SU-DHL-6 (cell line): Measurements from ENCODE around the gene ABCD3.

Source experiments
- H2AFZ ChIP-seq: fragments of 200-600 bp; sonication (generic); 2 replicates; pipeline ENCODE4 v1.6.1; 2014; ENCODE audit warnings: low read depth, mild to moderate bottlenecking, moderate library complexity, mixed read lengths, antibody characterized with exemption, low read length; ENCODE audit not compliant: severe bottlenecking
- H3F3A ChIP-seq: fragments of 200-600 bp; shearing (Covaris generic); 2 replicates; pipeline ENCODE4 v1.6.0; 2016; ENCODE audit warnings: antibody characterized with exemption, mild to moderate bottlenecking; ENCODE audit not compliant: insufficient read depth
- H3K27ac ChIP-seq: fragments of 200-600 bp; sonication (generic); 2 replicates; pipeline ENCODE4 v1.5.1; 2016; ENCODE audit warnings: low read depth, mild to moderate bottlenecking, low read length, moderate library complexity, mixed read lengths
- H3K27me3 ChIP-seq: fragments of 200-600 bp; sonication (generic), shearing (Covaris generic); 2 replicates; pipeline ENCODE4 v1.6.0; 2014; ENCODE audit warnings: mild to moderate bottlenecking, low read length
- H3K36me3 ChIP-seq: fragments of 200-600 bp; sonication (generic); 2 replicates; pipeline ENCODE4 v1.6.1; 2014; ENCODE audit warnings: mild to moderate bottlenecking, low read length, mixed read lengths
- H3K4me2 ChIP-seq: fragments of 300-600, 200-600 bp; shearing (Covaris generic), sonication (generic); 2 replicates; pipeline ENCODE4 v1.6.0; 2014; ENCODE audit warnings: low read length, low read depth, mild to moderate bottlenecking; ENCODE audit not compliant: poor library complexity, severe bottlenecking
- H3K4me3 ChIP-seq: fragments of 200-600 bp; sonication (generic); 2 replicates; pipeline ENCODE4 v1.5.1; 2014; ENCODE audit warnings: antibody characterized with exemption, low read length, mild to moderate bottlenecking, mixed read lengths; ENCODE audit not compliant: insufficient read depth, poor library complexity, severe bottlenecking
- H3K79me2 ChIP-seq: fragments of 200-600 bp; sonication (generic); 2 replicates; pipeline ENCODE4 v1.6.1; 2014; ENCODE audit warnings: mild to moderate bottlenecking, low read length, moderate library complexity; ENCODE audit not compliant: insufficient read depth
- H3K9ac ChIP-seq: fragments of 200-600 bp; sonication (generic); 2 replicates; pipeline ENCODE4 v1.7.0; 2014; ENCODE audit warnings: mild to moderate bottlenecking, low read length
- H3K9me2 ChIP-seq: fragments of 200-600 bp; sonication (generic); replicated peaks from 2 replicates; pipeline ENCODE4 v1.6.1; 2014; ENCODE audit warnings: low read length; ENCODE audit not compliant: insufficient read depth
- H3K9me3 ChIP-seq: fragments of 200-600 bp; sonication (generic); 2 replicates; pipeline ENCODE4 v1.6.1; 2014; ENCODE audit warnings: low read length, mixed read lengths; ENCODE audit not compliant: insufficient read depth
- H4K20me1 ChIP-seq: fragments of 200-600 bp; sonication (generic); 2 replicates; pipeline ENCODE4 v1.6.1; 2014; ENCODE audit warnings: low read depth, mild to moderate bottlenecking, antibody characterized with exemption, low read length, moderate library complexity, mixed read lengths
- CTCF ChIP-seq: fragments of 200-600 bp; sonication (generic); IDR thresholded peaks from one replicate; pipeline ENCODE4 v1.5.1; 2017; ENCODE audit warnings: antibody characterized with exemption, mild to moderate bottlenecking, low read length, moderate library complexity; ENCODE audit not compliant: insufficient read depth, poor library complexity, severe bottlenecking
- EZH2phosphoT487 ChIP-seq: fragments of 200-600 bp; sonication (generic), shearing (Covaris generic); conservative IDR thresholded peaks from 2 replicates; pipeline ENCODE4 v1.6.1; 2018; ENCODE audit warnings: mild to moderate bottlenecking, antibody characterized with exemption, low read length, moderate library complexity, mixed read lengths

The ABCD3 gene

GRCh38 chr1:94528826-94529225, 110.6 kb downstream of the ABCD3 start:
- H3K9me2 ChIP-seq = no peaks in the 10 kb centered on the region
- no peaks in the 10 kb centered on the region for H4K20me1 ChIP-seq
- no peaks in the 10 kb centered on the region for H3K27me3 ChIP-seq
- TF ChIP-seq EZH2phosphoT487 (no peak), CTCF (no peak)
- H2AFZ ChIP-seq = no peak overlapping the region
- no peak overlapping the region for H3K27ac ChIP-seq
- H3K4me3 ChIP-seq = no peak overlapping the region
- no peaks in the 10 kb centered on the region for H3K79me2 ChIP-seq
- no peaks in the 10 kb centered on the region for H3F3A ChIP-seq
- no peaks in the 10 kb centered on the region for H3K9me3 ChIP-seq
- H3K9ac ChIP-seq = no peak overlapping the region
- no peaks in the 10 kb centered on the region for H3K36me3 ChIP-seq
- no peak overlapping the region for H3K4me2 ChIP-seq

DNA sequence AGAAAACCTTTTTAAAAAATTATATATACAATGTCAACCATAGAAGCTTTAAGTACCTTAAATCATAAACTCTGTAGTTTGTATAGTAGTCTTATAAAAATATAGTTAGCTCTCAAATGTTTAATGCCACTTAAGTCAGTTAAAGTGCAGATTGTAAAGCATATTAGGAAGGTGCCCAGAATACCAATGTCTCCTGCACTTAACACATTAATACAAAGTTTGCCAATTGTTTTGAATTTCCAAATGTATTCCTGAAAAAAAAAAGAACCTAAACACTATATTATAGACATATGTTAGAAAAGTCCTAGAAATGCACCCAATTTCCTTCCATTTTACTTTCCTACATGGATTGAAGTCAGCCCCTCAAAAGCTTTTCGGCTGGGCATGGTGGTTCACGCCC, 111.2 kb downstream of the ABCD3 start:
- Histone ChIP-seq H4K20me1 (no peaks in the 10 kb centered on the region), H3K9ac (no peak overlapping the region), H3K36me3 (no peaks in the 10 kb centered on the region), H3K9me2 (no peaks in the 10 kb centered on the region), H3K27ac (no peak overlapping the region), H3K79me2 (no peaks in the 10 kb centered on the region), H3K27me3 (no peaks in the 10 kb centered on the region), H2AFZ (no peak overlapping the region), H3K9me3 (no peaks in the 10 kb centered on the region), H3F3A (no peaks in the 10 kb centered on the region), H3K4me3 (no peak overlapping the region), H3K4me2 (no peak overlapping the region)
- TF ChIP-seq EZH2phosphoT487 (no peak), CTCF (no peak)

DNA sequence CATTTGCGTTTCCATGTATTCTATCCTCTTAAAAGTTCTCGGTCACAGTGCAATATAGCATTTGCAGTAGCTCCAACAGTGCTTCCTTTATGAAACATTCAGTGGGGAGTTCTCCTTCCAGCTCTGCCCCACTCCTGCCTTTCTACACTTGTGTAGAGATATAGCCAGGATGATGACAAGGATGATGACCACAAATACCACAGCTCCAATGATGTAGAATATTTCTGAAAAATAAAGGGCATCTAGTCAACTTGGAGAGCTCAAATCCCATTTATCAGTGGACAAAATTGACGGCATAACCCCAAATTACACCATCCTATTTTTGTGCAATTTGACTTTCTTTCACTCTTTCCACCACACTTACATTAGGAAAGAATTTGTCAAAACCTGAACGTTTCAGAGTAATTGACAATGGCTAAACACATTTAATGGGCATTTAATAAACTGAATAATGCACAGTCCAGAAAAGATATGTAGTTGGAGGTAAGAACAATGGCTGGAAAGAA, 112.2 kb downstream of the ABCD3 start:
- no peak overlapping the region for H3K4me2 ChIP-seq
- TF ChIP-seq EZH2phosphoT487 (no peak), CTCF (no peak)
- H3K4me3 ChIP-seq = no peak overlapping the region
- H3K27ac ChIP-seq = no peak overlapping the region
- no peak overlapping the region for H3K9ac ChIP-seq
- H4K20me1 ChIP-seq = no peaks in the 10 kb centered on the region
- no peak overlapping the region for H2AFZ ChIP-seq
- no peaks in the 10 kb centered on the region for H3K36me3 ChIP-seq
- H3K79me2 ChIP-seq = no peaks in the 10 kb centered on the region
- H3F3A ChIP-seq = no peaks in the 10 kb centered on the region
- no peaks in the 10 kb centered on the region for H3K9me2 ChIP-seq
- H3K27me3 ChIP-seq = no peaks in the 10 kb centered on the region
- no peaks in the 10 kb centered on the region for H3K9me3 ChIP-seq
